Calu3 (cell line): ENCODE measurements around the gene WHAMM. TPM values are rescaled to one million over a fixed set of nuclear protein-coding genes. Genes with fewer than 3 reads are reported as not detected.

Experiments used
- BruUV-seq: library from RNA; stranded (reverse); fragments of 400-500 nt; replicated peaks from 2 replicates; lab custom pipeline; 2021; lab: Mats Ljungman, UMichigan
- CTCF ChIA-PET: fragments of 300-600 bp; sonication (Branson Sonifier 250); formaldehyde crosslinking; loops from one replicate; lab custom pipeline; 2022; ENCODE audit warnings: antibody characterized with exemption; lab: Charles Lee
- DNase-seq: peaks from one replicate; pipeline ENCODE4 v3.0.0; 2022
- H3K27ac Mint-ChIP-seq: one replicate; pipeline ENCODE4 v1.8.0; 2022; ENCODE audit warnings: mixed read lengths; ENCODE audit not compliant: unreplicated experiment
- H3K27me3 Mint-ChIP-seq: one replicate; pipeline ENCODE4 v1.8.0; 2022; ENCODE audit warnings: mixed read lengths; ENCODE audit not compliant: unreplicated experiment
- H3K36me3 Mint-ChIP-seq: one replicate; pipeline ENCODE4 v1.8.0; 2022; ENCODE audit warnings: mild to moderate bottlenecking, moderate library complexity, mixed read lengths; ENCODE audit not compliant: insufficient read depth, unreplicated experiment
- H3K4me1 Mint-ChIP-seq: one replicate; pipeline ENCODE4 v1.8.0; 2022; ENCODE audit warnings: mild to moderate bottlenecking, low read depth, mixed read lengths; ENCODE audit not compliant: unreplicated experiment
- H3K4me3 Mint-ChIP-seq: one replicate; pipeline ENCODE4 v1.8.0; 2022; ENCODE audit warnings: mild to moderate bottlenecking, low read depth, moderate library complexity, mixed read lengths; ENCODE audit not compliant: unreplicated experiment
- H3K9me3 Mint-ChIP-seq: one replicate; pipeline ENCODE4 v1.8.0; 2022; ENCODE audit warnings: low read depth, mixed read lengths; ENCODE audit not compliant: unreplicated experiment
- CTCF ChIP-seq: fragments of 200-600 bp; IDR thresholded peaks from one replicate; pipeline ENCODE4 v1.8.0; 2022; ENCODE audit warnings: antibody characterized with exemption; ENCODE audit not compliant: unreplicated experiment
- intact Hi-C: fragments of 100-400 bp; cut with micrococcal nuclease; formaldehyde crosslinking; loops from one replicate; pipeline ENCODE4 v1.10.0; 2022; ENCODE audit not compliant: unreplicated experiment
- total RNA-seq: library from RNA; stranded (reverse); gene quantifications from 2 replicates; pipeline ENCODE4 v1.2.3, GENCODE V29; 2022

Gene WHAMM
- total RNA-seq, 1 experiment from 2014 or later = 12.1 TPM

GRCh38 chr15:82798531-82799166, 10.8 kb upstream of the WHAMM start:
- DNase-seq = no peak
- Mint-ChIP-seq H3K9me3 (peaks cover 4% of the 10 kb centered on the region), H3K27ac (no peak overlapping the region), H3K36me3 (no peaks in the 10 kb centered on the region), H3K27me3 (peaks cover 51% of the 10 kb centered on the region), H3K4me3 (no peak overlapping the region), H3K4me1 (peaks cover 6% of the 10 kb centered on the region)
- intact Hi-C loops = no loop called here
- BruUV-seq = no TSS peak
- CTCF ChIA-PET = no interaction called here
- no peak for TF ChIP-seq CTCF

- H3K27me3 Mint-ChIP-seq = peaks cover 57% of the 10 kb centered on the region
- intact Hi-C loops = no loop called here
- CTCF ChIA-PET = no interaction called here
- no peaks in the 10 kb centered on the region for H3K36me3 Mint-ChIP-seq
- H3K27ac Mint-ChIP-seq = no peak overlapping the region
- no peak for TF ChIP-seq CTCF
- DNase-seq = no peak
- BruUV-seq = no TSS peak
- H3K9me3 Mint-ChIP-seq = no peaks in the 10 kb centered on the region
- no peak overlapping the region for H3K4me3 Mint-ChIP-seq
- peaks cover 6% of the 10 kb centered on the region for H3K4me1 Mint-ChIP-seq
These were observed 10.1 kb upstream of the WHAMM start for GRCh38 chr15:82799183-82799841.

- TF ChIP-seq CTCF = no peak
- no peak overlapping the region for H3K27ac Mint-ChIP-seq
- H3K36me3 Mint-ChIP-seq = no peaks in the 10 kb centered on the region
- peaks cover 6% of the 10 kb centered on the region for H3K4me1 Mint-ChIP-seq
- no TSS peak for BruUV-seq
- H3K27me3 Mint-ChIP-seq = peaks cover 57% of the 10 kb centered on the region
- no peak overlapping the region for H3K4me3 Mint-ChIP-seq
- no peaks in the 10 kb centered on the region for H3K9me3 Mint-ChIP-seq
- CTCF ChIA-PET = interaction anchor here (0.6 kb wide), 1 partner anchor 430 kb away, joined by 6 read pairs; no protein-coding TSS in a partner anchor
- intact Hi-C loops = no loop called here
- DNase-seq = no peak
These were observed 6.9 kb upstream of the WHAMM start for GRCh38 chr15:82802497-82802896.

GRCh38 chr15:82803793-82804574, 5.4 kb upstream of the WHAMM start:
- no peak overlapping the region for H3K27ac Mint-ChIP-seq
- H3K36me3 Mint-ChIP-seq = peaks cover under 1% of the 10 kb centered on the region
- intact Hi-C loops = no loop called here
- BruUV-seq = no TSS peak
- CTCF ChIA-PET = interaction anchor here (0.5 kb wide), 1 partner anchor 109 kb away, joined by 3 read pairs; no protein-coding TSS in a partner anchor
- DNase-seq = no peak
- no peak for TF ChIP-seq CTCF
- H3K4me1 Mint-ChIP-seq = peaks cover 15% of the 10 kb centered on the region
- no peaks in the 10 kb centered on the region for H3K9me3 Mint-ChIP-seq
- H3K4me3 Mint-ChIP-seq = no peak overlapping the region
- peaks cover 53% of the 10 kb centered on the region for H3K27me3 Mint-ChIP-seq
